GM12878 (cell line): ENCODE data around the gene PSRC1. TPM values are rescaled to one million over a fixed set of nuclear protein-coding genes. Genes with fewer than 3 reads are reported as not detected.

ENCODE experiments used
- ATAC-seq: fragments of 200-7000 bp; cut with Tn5 transposase; 3 replicates; pipeline ENCODE4 v1.9.1; 2020; ENCODE audit warnings: mild to moderate bottlenecking, moderate library complexity
- BruUV-seq: library from RNA; stranded (reverse); fragments of 400-500 nt; replicated peaks from 2 replicates; lab custom pipeline; 2021; lab: Mats Ljungman, UMichigan
- CTCF ChIA-PET: fragments of 300-600 bp; sonication (Branson Sonifier 250); formaldehyde crosslinking; extraction: SDS; loops from one replicate; lab custom pipeline; 2021; ENCODE audit warnings: inconsistent platforms; lab: Yijun Ruan, JAX
- POLR2A ChIA-PET: fragments of 350-600 bp; formaldehyde crosslinking; extraction: SDS; loops from one replicate; lab custom pipeline; 2021; ENCODE audit warnings: inconsistent platforms; lab: Charles Lee
- RAD21 ChIA-PET: fragments of 300-600 bp; sonication (Branson Sonifier 250); formaldehyde crosslinking; loops from one replicate; lab custom pipeline; 2023; ENCODE audit warnings: antibody characterized with exemption; ENCODE audit not compliant: unreplicated experiment; lab: Charles Lee
- SMC1A ChIA-PET: fragments of 300-600 bp; sonication (Branson Sonifier 250); formaldehyde crosslinking; loops from one replicate; lab custom pipeline; 2023; ENCODE audit not compliant: unreplicated experiment, uncharacterized antibody; lab: Charles Lee
- DNase-seq: peaks from one replicate; pipeline ENCODE4 v3.0.0-alpha.2; 2011; ENCODE audit warnings: low read depth, low spot score
- FAIRE-seq: peaks from 3 replicates; lab custom pipeline; 2011; peaks lifted over from hg19 to GRCh38; lab: Jason Lieb, UNC
- H2AFZ ChIP-seq: 2 replicates; pipeline ENCODE4 v1.6.0; 2011; ENCODE audit warnings: low read depth, low read length, control low read depth; ENCODE audit not compliant: control insufficient read depth
- H3K27ac ChIP-seq: 2 replicates; pipeline ENCODE4 v1.5.1; 2011; ENCODE audit warnings: control low read depth; ENCODE audit not compliant: control insufficient read depth, insufficient read depth
- H3K27me3 ChIP-seq, 2 experiments: replicated peaks in 1 of 2; 2 replicates each; pipeline versions ENCODE4 v1.6.0 to v1.6.1; 2011; ENCODE audit warnings: low read length in 1 of 2; ENCODE audit not compliant: control insufficient read depth in 2 of 2, insufficient read depth in 2 of 2
- H3K36me3 ChIP-seq, 2 experiments: 2 replicates each; pipeline ENCODE4 v1.5.1; 2011; ENCODE audit warnings: low read length in 1 of 2; ENCODE audit not compliant: control insufficient read depth in 2 of 2, insufficient read depth in 2 of 2
- H3K4me1 ChIP-seq: 2 replicates; pipeline ENCODE4 v1.6.1; 2011; ENCODE audit warnings: mild to moderate bottlenecking, low read length, moderate library complexity, mixed read lengths; ENCODE audit not compliant: control insufficient read depth, insufficient read depth
- H3K4me2 ChIP-seq: 2 replicates; pipeline ENCODE4 v1.6.0; 2011; ENCODE audit warnings: control low read depth; ENCODE audit not compliant: control insufficient read depth, insufficient read depth
- H3K4me3 ChIP-seq: fragments of 200-600 bp; sonication (generic); 2 replicates; pipeline ENCODE4 v1.5.1; 2016
- H3K79me2 ChIP-seq: 2 replicates; pipeline ENCODE4 v1.6.0; 2011; ENCODE audit warnings: low read length; ENCODE audit not compliant: control insufficient read depth, insufficient read depth
- H3K9ac ChIP-seq: 2 replicates; pipeline ENCODE4 v1.8.0; 2011; ENCODE audit warnings: low read length, control low read depth, mixed read lengths; ENCODE audit not compliant: control insufficient read depth, insufficient read depth
- H3K9me3 ChIP-seq: replicated peaks from 3 replicates; pipeline ENCODE4 v1.5.1; 2011; ENCODE audit warnings: mild to moderate bottlenecking, low read length; ENCODE audit not compliant: control insufficient read depth, insufficient read depth
- H4K20me1 ChIP-seq: 2 replicates; pipeline ENCODE4 v1.6.0; 2011; ENCODE audit not compliant: control insufficient read depth, insufficient read depth
- ATF7 ChIP-seq: fragments of 450-650 bp; IDR thresholded peaks from 2 replicates; pipeline ENCODE4 v1.6.1; 2016; ENCODE audit warnings: low read depth, mild to moderate bottlenecking
- BHLHE40 ChIP-seq, 2 experiments: fragments of 450-650 bp in 1 of 2; IDR thresholded peaks; 2 replicates each; pipeline ENCODE4 v1.6.1; 2011 to 2017; ENCODE audit warnings: low read depth in 2 of 2, borderline replicate concordance in 1 of 2, improper control_type of control experiment in 1 of 2, low read length in 1 of 2, mild to moderate bottlenecking in 1 of 2
- CREM ChIP-seq: IDR thresholded peaks from 2 replicates; pipeline ENCODE4 v1.6.1; 2014; ENCODE audit warnings: antibody characterized with exemption, low read depth
- GATAD2B ChIP-seq: fragments of 450-650 bp; conservative IDR thresholded peaks from 2 replicates; pipeline ENCODE4 v1.6.1; 2017; ENCODE audit warnings: low read depth, mild to moderate bottlenecking, moderate library complexity
- MTA2 ChIP-seq: fragments of 450-650 bp; IDR thresholded peaks from 2 replicates; pipeline ENCODE4 v1.6.1; 2016; ENCODE audit warnings: low read depth, mild to moderate bottlenecking, moderate library complexity
- NR2C2 ChIP-seq: IDR thresholded peaks from 2 replicates; pipeline ENCODE4 v1.6.1; 2011; ENCODE audit warnings: borderline replicate concordance, low read depth; ENCODE audit not compliant: control insufficient read depth, insufficient read length
- NRF1 ChIP-seq: conservative IDR thresholded peaks from 2 replicates; pipeline ENCODE4 v1.6.1; 2011; ENCODE audit warnings: mild to moderate bottlenecking, low read depth, low read length, improper control_type of control experiment
- RAD21 ChIP-seq: IDR thresholded peaks from 2 replicates; pipeline ENCODE4 v1.6.1; 2011; ENCODE audit warnings: mild to moderate bottlenecking, low read depth, low read length, moderate library complexity; ENCODE audit not compliant: insufficient read depth
- SMARCA5 ChIP-seq: fragments of 450-650 bp; IDR thresholded peaks from 2 replicates; pipeline ENCODE4 v1.6.1; 2017; ENCODE audit warnings: mild to moderate bottlenecking
- SMC3 ChIP-seq: IDR thresholded peaks from 2 replicates; pipeline ENCODE4 v1.6.1; 2011; ENCODE audit warnings: low read length, improper control_type of control experiment, borderline replicate concordance
- STAT1 ChIP-seq: fragments of 450-650 bp; conservative IDR thresholded peaks from 2 replicates; pipeline ENCODE4 v1.6.1; 2014; ENCODE audit warnings: antibody characterized with exemption, mild to moderate bottlenecking
- TAF1 ChIP-seq: IDR thresholded peaks from 2 replicates; pipeline ENCODE4 v1.6.1; 2011; ENCODE audit warnings: mild to moderate bottlenecking, low read depth, low read length, borderline replicate concordance
- YY1 ChIP-seq: IDR thresholded peaks from 2 replicates; pipeline ENCODE4 v1.6.1; 2011; ENCODE audit warnings: low read depth, mild to moderate bottlenecking, low read length
- ZSCAN29 ChIP-seq: fragments of 450-650 bp; IDR thresholded peaks from 2 replicates; pipeline ENCODE4 v1.6.1; 2017; ENCODE audit warnings: mild to moderate bottlenecking, moderate library complexity
- WGBS: methylation state at CpG from one replicate; pipeline ENCODE4 v1.1.6; 2016; ENCODE audit warnings: low lambda C conversion rate; ENCODE audit not compliant: insufficient replicate concordance, insufficient coverage; ENCODE audit errors: missing lambda C conversion rate; 5-methylcytosine and 5-hydroxymethylcytosine counted together
- in situ Hi-C: fragments of 300-500 bp; cut with MboI; formaldehyde crosslinking; loops from 9 replicates; pipeline ENCODE4 v1.14.3; 2018; ENCODE audit warnings: mixed read lengths
- intact Hi-C: fragments of 100-400 bp; cut with micrococcal nuclease; formaldehyde crosslinking; loops from one replicate; pipeline ENCODE4 v1.14.2; 2022; ENCODE audit not compliant: unreplicated experiment
- polyA plus RNA-seq, 11 experiments: library from polyadenylated mRNA; depleted of rRNA in 4 of 11; unstranded in 6 of 11; stranded (reverse) in 5 of 11; fragments of >200 nt; fragmentation: Nextera tagmentation in 4 of 11; fragmentation: Illumina TruSeq in 1 of 11; extraction: Ambion mirVana in 4 of 11; extraction: Trizol in 1 of 11; gene quantifications; 1 replicate in 1 of 11; 2 replicates in 10 of 11; pipeline versions ENCODE4 v1.2.1 to v1.2.3, GENCODE V29; 2011 to 2016; ENCODE audit warnings: inconsistent platforms in 2 of 11, missing spikeins in 2 of 11, low read depth in 1 of 11
- total RNA-seq, 4 experiments: library from RNA; depleted of rRNA in 3 of 4; stranded (reverse); fragments of >200 nt in 3 of 4; fragmentation: Illumina TruSeq in 1 of 4; extraction: Trizol in 1 of 4; gene quantifications; 2 replicates each; pipeline versions ENCODE4 v1.2.1 to v1.2.3, GENCODE V29; 2013 to 2021
- TF ChIP-seq, protein P1 (sequence below): fragments of 450-650 bp; IDR thresholded peaks from 2 replicates; pipeline ENCODE4 v1.6.1; 2017; ENCODE audit warnings: mild to moderate bottlenecking
- TF ChIP-seq, protein P2 (sequence below), 3 experiments: IDR thresholded peaks in 2 of 3; conservative IDR thresholded peaks in 1 of 3; 2 replicates each; pipeline ENCODE4 v1.5.1; 2011; ENCODE audit warnings: low read depth in 3 of 3, low read length in 3 of 3, mild to moderate bottlenecking in 3 of 3, control low read depth in 2 of 3, moderate library complexity in 2 of 3, inconsistent platforms in 1 of 3, mixed read lengths in 1 of 3; ENCODE audit not compliant: control insufficient read depth in 2 of 3, insufficient read depth in 1 of 3; ENCODE audit errors: extremely low read depth in 1 of 3
- TF ChIP-seq, protein P3 (sequence below): IDR thresholded peaks from 2 replicates; pipeline ENCODE4 v1.6.1; 2012; ENCODE audit warnings: low read depth, low read length, improper control_type of control experiment

Gene PSRC1
- total and polyA plus RNA-seq, 10 of the 15 experiments (the other 5 are each of a cell fraction or from before 2014, with no cell fraction given), result 1.2 to 11.8 (median 4.9) TPM

DNA sequence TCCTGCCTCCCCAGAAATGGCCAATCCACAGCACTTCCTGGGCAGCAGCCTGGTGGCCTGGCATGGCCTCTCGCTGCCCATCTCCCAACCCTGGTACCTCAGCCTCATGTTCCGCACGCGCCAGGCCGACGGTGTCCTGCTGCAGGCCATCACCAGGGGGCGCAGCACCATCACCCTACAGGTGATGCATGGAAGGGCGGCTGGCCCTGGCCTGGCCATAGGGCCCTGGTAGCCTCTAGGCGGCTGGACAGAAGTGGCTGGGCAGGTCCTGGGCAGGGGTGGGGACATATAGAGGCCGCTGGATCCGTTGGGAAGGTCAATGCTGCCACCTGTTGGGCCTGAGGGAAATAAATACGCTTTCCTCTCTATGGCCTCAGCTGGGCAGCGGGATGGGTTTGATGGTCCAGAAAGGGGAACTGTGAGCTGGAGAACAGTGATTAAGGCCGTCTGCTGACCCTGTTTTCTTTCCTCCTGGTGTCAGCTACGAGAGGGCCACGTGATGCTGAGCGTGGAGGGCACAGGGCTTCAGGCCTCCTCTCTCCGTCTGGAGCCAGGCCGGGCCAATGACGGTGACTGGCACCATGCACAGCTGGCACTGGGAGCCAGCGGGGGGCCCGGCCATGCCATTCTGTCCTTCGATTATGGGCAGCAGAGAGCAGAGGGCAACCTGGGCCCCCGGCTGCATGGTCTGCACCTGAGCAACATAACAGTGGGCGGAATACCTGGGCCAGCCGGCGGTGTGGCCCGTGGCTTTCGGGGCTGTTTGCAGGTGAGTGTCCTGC is 19.2 kb downstream of the PSRC1 start:
- no peak overlapping the region for H3K4me3 ChIP-seq
- no peaks in the 10 kb centered on the region for H3K36me3 ChIP-seq
- H3K9me3 ChIP-seq, result no peaks in the 10 kb centered on the region
- SMC1A ChIA-PET, result interaction anchor here (0.8 to 1.7 kb wide), 5 partner anchors 13 to 284 kb away, joined by 3 to 10 read pairs (median 6); partner anchors contain the start of gene GNAI3
- H4K20me1 ChIP-seq, result no peaks in the 10 kb centered on the region
- no peak overlapping the region; the same call in 1 of the 2 replicates for H2AFZ ChIP-seq
- POLR2A ChIA-PET, result no interaction called here
- WGBS, result 32% methylated on average over 24 of the region's 29 CpGs
- in situ Hi-C loops, result loop anchor here (5.0 kb wide), 2 partner anchors 139 to 269 kb away; no protein-coding TSS in a partner anchor
- CTCF ChIA-PET, result interaction anchor here (1.2 to 4.6 kb wide), 7 partner anchors 10 to 269 kb away, joined by 3 to 45 read pairs (median 6); partner anchors contain the start of genes SARS1 and SORT1
- H3K79me2 ChIP-seq, result no peaks in the 10 kb centered on the region
- peak; percentile 97 for ATAC-seq
- peak; percentile 8 for DNase-seq
- intact Hi-C loops, result loop anchor here (1.0 kb wide), 2 partner anchors 136 to 269 kb away; no protein-coding TSS in a partner anchor
- no peak overlapping the region for H3K4me2 ChIP-seq
- H3K4me1 ChIP-seq, result no peaks in the 10 kb centered on the region
- FAIRE-seq, result peak; percentile 64
- no peaks in the 10 kb centered on the region for H3K27me3 ChIP-seq
- H3K9ac ChIP-seq, result no peak overlapping the region
- RAD21 ChIA-PET, result interaction anchor here (0.8 to 1.4 kb wide), 3 partner anchors 135 to 268 kb away, joined by 3 to 6 read pairs (median 5); no protein-coding TSS in a partner anchor
- no TSS peak for BruUV-seq
- TF ChIP-seq CREM (peak; percentile 35; the same call in 1 of the 2 replicates), STAT1 (no peak), ATF7 (no peak), NRF1 (no peak), BHLHE40 (IDR thresholded peaks at IDR 0.05; ENCODE audit: borderline replicate concordance in 1 of 2, low read depth in 2 of 2, low read length in 1 of 2) (peak; percentile 76 to 80; a peak in 3 of 4 replicates), NR2C2 (no peak), YY1 (peak; percentile 82), GATAD2B (0 out of 2 replicates have a peak, but pooled peaks have one; percentile 53), ZSCAN29 (no peak), TAF1 (no peak), SMARCA5 (peak; percentile 61; the same call in 1 of the 2 replicates), MTA2 (no peak), RAD21 (peak; percentile 73), SMC3 (peak; percentile 90)
- TF ChIP-seq, protein P1, sequence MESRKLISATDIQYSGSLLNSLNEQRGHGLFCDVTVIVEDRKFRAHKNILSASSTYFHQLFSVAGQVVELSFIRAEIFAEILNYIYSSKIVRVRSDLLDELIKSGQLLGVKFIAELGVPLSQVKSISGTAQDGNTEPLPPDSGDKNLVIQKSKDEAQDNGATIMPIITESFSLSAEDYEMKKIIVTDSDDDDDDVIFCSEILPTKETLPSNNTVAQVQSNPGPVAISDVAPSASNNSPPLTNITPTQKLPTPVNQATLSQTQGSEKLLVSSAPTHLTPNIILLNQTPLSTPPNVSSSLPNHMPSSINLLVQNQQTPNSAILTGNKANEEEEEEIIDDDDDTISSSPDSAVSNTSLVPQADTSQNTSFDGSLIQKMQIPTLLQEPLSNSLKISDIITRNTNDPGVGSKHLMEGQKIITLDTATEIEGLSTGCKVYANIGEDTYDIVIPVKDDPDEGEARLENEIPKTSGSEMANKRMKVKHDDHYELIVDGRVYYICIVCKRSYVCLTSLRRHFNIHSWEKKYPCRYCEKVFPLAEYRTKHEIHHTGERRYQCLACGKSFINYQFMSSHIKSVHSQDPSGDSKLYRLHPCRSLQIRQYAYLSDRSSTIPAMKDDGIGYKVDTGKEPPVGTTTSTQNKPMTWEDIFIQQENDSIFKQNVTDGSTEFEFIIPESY, result peak; percentile 97
- TF ChIP-seq, protein P2, sequence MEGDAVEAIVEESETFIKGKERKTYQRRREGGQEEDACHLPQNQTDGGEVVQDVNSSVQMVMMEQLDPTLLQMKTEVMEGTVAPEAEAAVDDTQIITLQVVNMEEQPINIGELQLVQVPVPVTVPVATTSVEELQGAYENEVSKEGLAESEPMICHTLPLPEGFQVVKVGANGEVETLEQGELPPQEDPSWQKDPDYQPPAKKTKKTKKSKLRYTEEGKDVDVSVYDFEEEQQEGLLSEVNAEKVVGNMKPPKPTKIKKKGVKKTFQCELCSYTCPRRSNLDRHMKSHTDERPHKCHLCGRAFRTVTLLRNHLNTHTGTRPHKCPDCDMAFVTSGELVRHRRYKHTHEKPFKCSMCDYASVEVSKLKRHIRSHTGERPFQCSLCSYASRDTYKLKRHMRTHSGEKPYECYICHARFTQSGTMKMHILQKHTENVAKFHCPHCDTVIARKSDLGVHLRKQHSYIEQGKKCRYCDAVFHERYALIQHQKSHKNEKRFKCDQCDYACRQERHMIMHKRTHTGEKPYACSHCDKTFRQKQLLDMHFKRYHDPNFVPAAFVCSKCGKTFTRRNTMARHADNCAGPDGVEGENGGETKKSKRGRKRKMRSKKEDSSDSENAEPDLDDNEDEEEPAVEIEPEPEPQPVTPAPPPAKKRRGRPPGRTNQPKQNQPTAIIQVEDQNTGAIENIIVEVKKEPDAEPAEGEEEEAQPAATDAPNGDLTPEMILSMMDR (IDR thresholded peaks at IDR 0.05 in 2 of 3, conservative IDR thresholded peaks at IDR 0.05 in 1 of 3; ENCODE audit: control insufficient read depth in 2 of 3, extremely low read depth in 1 of 3, insufficient read depth in 1 of 3, low read depth in 3 of 3, low read length in 3 of 3), result peak; percentile 89 to 99 (median 96)
- TF ChIP-seq, protein P3, sequence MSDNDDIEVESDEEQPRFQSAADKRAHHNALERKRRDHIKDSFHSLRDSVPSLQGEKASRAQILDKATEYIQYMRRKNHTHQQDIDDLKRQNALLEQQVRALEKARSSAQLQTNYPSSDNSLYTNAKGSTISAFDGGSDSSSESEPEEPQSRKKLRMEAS, result 0 out of 2 replicates have a peak, but pooled peaks have one; percentile 38
- H3K27ac ChIP-seq, result no peak overlapping the region
